ENCODE measurements around the gene MASP2. TPM values are rescaled to one million over a fixed set of nuclear protein-coding genes. Genes with fewer than 3 reads are reported as not detected.
"Not testable (repeated sequence)": the region's sequence is repeated elsewhere in the genome, so short reads cannot be mapped to it uniquely, and the experiment has no call there.

The MASP2 gene
- 206 TPM for total RNA-seq

DNA sequence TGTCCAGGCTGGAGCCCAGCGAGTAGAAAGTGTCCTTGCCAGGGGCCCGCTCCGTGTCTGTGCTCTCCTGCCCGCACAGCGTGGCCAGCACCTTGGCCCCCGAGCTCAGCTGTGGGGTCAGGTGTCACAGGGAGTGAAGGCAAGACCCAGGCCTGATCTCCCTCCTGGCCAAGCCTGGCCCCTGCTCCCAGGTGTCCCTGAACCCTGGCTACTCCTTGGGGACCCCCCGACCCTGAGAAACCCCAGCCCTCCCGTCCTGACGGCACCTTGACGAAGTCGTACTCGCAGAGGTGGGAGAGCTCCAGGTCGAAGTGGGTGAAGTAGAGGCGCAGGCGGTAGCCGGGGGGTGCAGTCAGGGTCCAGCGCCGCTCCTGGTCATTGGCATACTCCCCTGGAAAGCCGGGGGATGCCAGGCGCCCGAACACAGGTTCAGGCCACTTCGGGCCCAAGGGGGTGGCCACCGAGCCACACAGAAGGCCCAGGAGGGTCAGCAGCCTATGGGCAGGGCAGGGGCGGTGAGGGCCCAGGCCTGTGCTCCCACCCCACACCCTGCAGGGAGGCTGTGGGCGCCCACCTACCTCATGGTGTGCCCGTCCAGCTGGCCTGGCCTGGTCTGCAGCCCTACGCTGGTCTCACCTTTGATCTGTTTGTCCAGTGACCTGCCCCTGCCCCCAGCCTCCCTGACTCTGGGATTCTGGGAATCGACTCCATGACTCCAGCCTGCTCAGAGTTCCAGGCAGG is at the start of gene MASP2:
TSS of gene MASP2 (minus strand) at position 615 of the 741 bp plus-strand sequence. CDS start at position 583, 32 bp downstream.
- ATAC-seq (peak; percentile 86), DNase-seq (ENCODE audit: low spot score) (peak; percentile 93)

DNA sequence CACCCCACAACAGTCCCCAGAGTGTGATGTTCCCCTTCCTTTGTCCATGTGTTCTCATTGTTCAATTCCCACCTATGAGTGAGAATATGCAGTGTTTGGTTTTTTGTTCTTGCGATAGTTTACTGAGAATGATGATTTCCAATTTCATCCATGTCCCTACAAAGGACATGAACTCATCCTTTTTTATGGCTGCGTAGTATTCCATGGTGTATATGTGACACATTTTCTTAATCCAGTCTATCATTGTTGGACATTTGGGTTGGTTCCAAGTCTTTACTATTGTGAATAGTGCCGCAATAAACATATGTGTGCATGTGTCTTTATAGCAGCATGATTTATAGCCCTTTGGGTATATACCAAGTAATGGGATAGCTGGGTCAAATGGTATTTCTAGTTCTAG is 36.7 kb upstream of the MASP2 start:
- not testable (repeated sequence) for DNase-seq (ENCODE audit: low spot score); ATAC-seq

- no peak for DNase-seq (ENCODE audit: low spot score)
- no peak for ATAC-seq
These were observed 33.9 kb upstream of the MASP2 start for GRCh38 chr1:11080931-11081330.

- ATAC-seq (no peak), DNase-seq (ENCODE audit: low spot score) (no peak)
These were observed 31.6 kb upstream of the MASP2 start for GRCh38 chr1:11078631-11079030.

GRCh38 chr1:11073398-11073797 is 26.4 kb upstream of the MASP2 start:
- not testable (repeated sequence) for ATAC-seq; DNase-seq (ENCODE audit: low spot score)

DNA sequence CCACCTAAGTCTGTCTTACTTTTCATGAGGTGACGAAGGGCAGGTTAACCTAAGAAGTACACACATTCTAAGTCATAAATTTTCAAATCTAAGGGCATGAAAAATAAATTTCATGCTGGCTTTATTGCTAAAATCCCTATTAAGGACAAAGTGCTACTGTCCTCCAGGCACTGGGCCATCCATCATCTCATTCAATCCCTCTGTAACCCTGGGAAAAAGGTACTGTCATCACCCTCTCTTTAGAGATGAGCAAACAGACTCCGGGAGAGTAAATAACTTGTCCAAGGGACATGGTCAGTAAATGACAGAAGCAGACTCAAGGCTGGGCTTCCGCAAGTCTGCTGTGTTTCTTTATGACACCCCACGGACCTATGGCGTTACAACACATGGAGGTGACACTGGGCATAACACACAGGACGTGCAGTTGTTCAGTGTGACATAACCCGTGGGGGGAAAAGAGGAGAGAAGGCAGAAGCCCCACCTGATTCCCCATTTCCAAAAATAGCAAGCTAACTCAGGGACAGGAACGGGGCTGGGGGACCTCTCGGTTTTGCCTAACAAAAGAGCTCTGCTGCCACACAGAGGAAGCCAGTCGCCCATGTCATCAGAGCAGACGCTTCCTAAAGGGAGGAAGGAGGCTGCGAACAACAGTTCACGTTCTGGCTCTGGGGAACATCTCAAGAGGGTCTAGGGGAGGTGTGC is 25.3 kb upstream of the MASP2 start:
- no peak for ATAC-seq

GRCh38 chr1:11071463-11072215 is 24.6 kb upstream of the MASP2 start:
- ATAC-seq, result no peak
- DNase-seq (ENCODE audit: low spot score), result no peak

More for the DNA sequence above, 25.3 kb upstream of the MASP2 start:
- no peak for DNase-seq (ENCODE audit: low spot score)

DNA sequence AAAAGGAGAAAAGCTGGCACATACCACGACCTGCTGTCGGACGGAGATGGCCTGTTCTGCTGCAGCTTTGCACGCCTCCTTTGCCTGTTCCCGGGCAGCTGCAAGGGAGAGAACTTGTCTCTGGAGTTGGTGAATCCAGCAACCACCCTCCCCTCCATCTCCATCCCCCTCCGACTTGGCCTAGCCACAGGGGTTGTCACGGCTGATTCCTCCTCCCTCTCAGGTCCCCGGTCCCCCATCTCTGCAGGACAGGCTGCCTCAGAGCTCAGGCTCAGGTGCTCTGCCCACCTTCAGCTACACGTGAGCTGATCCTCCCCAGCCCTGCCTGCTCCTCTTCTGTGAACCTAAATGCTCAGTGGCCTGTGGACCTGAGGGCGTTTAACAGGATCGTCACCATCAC is 23.8 kb upstream of the MASP2 start:
- DNase-seq (ENCODE audit: low spot score), result no peak
- ATAC-seq, result no peak

DNA sequence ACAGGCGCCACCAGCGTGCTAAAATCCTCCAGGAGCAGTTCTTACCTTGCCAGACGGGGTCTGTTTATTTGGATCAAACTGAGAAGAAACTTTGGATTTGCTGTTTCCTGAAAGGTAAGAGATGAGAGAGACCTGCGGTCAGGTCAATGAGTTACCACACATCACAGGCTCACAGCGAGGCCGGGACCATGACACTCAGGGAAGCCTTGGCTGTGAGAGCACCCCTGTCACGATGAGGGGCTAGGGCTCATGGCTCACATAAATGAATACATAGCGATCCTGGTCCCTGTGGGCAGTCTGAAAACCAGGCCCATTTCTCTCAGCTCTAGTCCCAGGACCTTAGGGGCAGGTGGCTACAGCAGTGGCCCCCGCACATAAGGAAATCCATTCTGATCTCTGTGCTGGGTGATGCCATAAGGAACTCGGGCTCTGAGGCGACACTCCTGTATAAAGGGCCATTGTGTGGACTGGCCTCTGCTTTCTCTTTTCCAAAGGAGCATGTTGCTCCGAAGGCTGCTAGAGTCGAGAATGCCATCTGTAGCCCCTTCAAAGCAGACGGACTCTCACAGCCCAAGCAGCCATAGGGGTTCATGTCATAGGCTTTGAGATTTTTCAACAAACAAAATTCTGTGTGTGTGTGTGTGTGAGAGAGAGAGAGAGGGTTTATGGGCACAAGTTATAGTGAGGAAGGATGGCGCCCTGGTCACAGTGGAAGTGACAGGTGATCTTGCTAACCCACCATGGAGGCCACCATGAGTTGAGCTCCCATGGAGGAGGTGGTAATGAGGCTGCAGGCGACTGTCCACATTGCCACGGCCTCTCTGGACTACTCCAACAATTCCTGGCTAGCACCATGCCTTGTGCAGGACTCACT is 21.8 kb upstream of the MASP2 start:
- no peak for ATAC-seq

DNA sequence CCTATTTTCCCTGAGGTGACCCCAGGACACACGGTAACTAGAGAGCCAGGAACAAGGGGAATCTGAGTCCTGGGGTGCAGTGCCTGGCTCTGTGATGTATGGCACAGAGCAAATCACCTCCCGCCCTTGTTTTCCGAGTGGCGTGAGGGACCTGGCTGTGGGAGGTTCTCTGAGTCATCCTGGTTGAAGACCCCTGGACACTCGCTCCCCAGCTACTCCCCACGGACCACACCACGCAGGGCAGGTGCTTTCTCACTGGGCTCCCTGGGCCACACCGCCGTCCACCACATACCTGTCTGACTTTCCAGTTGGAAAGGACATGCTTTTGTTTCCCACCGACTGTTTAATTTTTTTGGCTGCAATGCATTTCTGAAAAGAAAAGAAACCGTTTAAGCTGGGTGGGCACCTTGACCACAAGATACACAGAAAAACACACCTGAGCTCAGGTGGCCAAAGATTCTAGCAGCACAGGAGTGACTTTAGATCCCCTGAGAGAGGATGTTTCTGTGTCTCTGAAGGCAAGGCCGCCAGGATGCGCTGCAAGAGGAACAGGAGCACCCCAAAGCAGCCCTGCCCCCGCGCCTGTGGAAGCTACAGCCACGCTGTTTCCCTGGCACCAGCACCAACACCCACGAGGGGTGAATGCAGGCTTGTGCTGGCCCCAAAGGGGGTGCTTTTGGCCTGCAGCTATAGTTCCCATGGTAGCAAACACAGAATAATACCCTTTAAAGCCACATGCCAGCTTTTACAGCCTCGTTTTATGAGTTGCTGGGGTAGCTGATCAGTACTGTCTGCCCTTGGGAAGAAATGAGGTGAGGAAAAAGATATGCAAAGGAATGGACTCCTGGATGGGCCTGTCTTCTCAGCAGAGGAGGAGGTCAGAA is 20.9 kb upstream of the MASP2 start:
- no peak for DNase-seq (ENCODE audit: low spot score)
- no peak for ATAC-seq

More for the DNA sequence above, 21.8 kb upstream of the MASP2 start:
- DNase-seq (ENCODE audit: low spot score), result no peak

GRCh38 chr1:11065796-11066195 is 18.8 kb upstream of the MASP2 start:
- ATAC-seq (no peak), DNase-seq (ENCODE audit: low spot score) (no peak)

GRCh38 chr1:11064942-11065341 is 17.9 kb upstream of the MASP2 start:
- no peak for ATAC-seq

GRCh38 chr1:11063937-11064537 is 17.0 kb upstream of the MASP2 start:
- not testable (repeated sequence) for ATAC-seq; DNase-seq (ENCODE audit: low spot score)

More at GRCh38 chr1:11064942-11065341, 17.9 kb upstream of the MASP2 start:
- no peak for DNase-seq (ENCODE audit: low spot score)

DNA sequence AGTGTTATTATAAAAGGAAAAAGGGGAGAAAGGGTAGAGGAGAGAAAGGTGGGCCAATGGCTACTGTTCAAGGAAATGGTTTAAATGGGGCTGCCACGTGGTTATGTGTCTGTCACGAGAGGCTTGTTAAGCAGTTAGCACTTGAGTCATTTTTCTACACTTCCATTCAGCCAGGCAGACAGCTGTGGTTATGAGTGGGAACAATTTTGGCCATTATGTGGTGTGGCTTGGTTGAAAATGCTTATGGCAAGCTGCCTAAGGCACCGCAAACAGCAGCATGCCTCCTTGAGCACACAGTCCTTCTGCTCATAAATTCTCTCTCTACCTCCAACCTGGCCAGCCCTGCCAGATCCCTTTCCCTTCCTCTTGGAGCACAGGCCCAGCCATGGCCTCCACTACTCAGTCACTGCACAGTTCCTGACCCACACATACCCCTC is 15.9 kb upstream of the MASP2 start:
- ATAC-seq (no peak), DNase-seq (ENCODE audit: low spot score) (no peak)

- ATAC-seq (no peak), DNase-seq (ENCODE audit: low spot score) (no peak)
These were observed 14.8 kb upstream of the MASP2 start for GRCh38 chr1:11061652-11062365.

- peak; percentile 94 for DNase-seq (ENCODE audit: low spot score)
- peak; percentile 95 for ATAC-seq
These were observed 13.2 kb upstream of the MASP2 start, which contains the start of gene SRM for GRCh38 chr1:11059968-11060830. Gene SRM, minus strand, starts transcription at chr1:11060018. Its CDS starts 75 bp downstream, at chr1:11059943.

Data from left lobe of liver (tissue), 2 donors.